ENCODE data around the gene PACSIN2. TPM values are rescaled to one million over a fixed set of nuclear protein-coding genes. Genes with fewer than 3 reads are reported as not detected.

Gene PACSIN2
- total and polyA plus RNA-seq, 2 of the 13 experiments (the other 11 are each of a cell fraction or from before 2014, with no cell fraction given): 54.1 to 68.8 TPM

DNA sequence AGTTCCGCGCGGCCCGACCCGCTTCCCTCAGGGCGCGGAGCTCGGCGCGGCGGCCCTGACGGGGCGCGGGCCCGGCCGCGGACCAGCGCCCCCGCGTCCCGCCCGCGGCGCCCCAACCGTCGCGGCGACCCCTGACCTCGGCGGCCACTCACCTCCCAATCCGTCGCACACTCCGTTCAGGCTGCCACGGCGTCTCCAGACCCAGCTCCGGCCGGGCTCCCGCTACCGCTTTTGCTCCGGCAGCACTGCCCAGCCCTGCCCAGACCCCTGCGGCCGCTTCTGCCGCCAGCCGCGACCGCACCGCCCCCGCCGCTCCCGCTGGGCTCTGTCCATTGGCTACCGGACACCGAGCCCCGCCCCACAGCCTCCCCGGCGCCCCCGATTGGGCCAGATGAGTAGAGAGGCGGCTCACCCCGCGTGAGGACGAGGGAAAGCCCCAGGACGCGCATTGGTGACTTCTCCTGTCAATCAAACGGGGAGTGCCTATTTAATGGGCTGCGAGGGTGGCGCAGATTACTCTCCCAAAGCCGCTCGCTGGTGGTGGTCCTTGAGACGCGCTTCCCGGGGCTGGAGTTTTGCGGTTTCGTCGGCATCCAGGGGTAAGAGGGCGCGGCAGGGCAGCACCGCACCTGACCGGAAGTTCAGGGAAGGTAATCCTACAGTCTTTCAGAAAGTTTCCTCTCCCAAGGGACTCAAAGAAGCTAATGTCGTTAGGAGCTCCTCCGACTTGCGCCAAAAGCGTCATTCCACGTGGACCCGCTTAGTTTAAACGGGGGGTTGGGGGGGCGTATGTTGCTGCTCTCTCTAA is at the start of gene PACSIN2 (continued):
- TF ChIP-seq FOXP1 (IDR thresholded peaks at IDR 0.05) (no peak), FOXP1 (CRISPR knock-in tag; IDR thresholded peaks at IDR 0.05) (no peak), ZNF44 (CRISPR knock-in tag; IDR thresholded peaks at IDR 0.05) (no peak), SPEN (CRISPR knock-in tag; IDR thresholded peaks at IDR 0.05; ENCODE audit: low read depth) (peak; percentile 19; the same call in 1 of the 2 replicates), SMYD3 (CRISPR knock-in tag; IDR thresholded peaks at IDR 0.05) (peak; percentile 75), ZMYM2 (CRISPR knock-in tag; IDR thresholded peaks at IDR 0.05) (no peak), ZNF251 (CRISPR knock-in tag; IDR thresholded peaks at IDR 0.05) (no peak), ZFP36L1 (CRISPR knock-in tag; IDR thresholded peaks at IDR 0.05) (peak; percentile 37; the same call in 1 of the 2 replicates), FOXA1 (IDR thresholded peaks at IDR 0.05) (no peak), FOXA1 (CRISPR knock-in tag; IDR thresholded peaks at IDR 0.05) (no peak), WIZ (CRISPR knock-in tag; IDR thresholded peaks at IDR 0.05) (peak; percentile 33; the same call in 1 of the 2 replicates), HDAC6 (IDR thresholded peaks at IDR 0.05; ENCODE audit: low read depth, low read length) (no peak), MEF2D (CRISPR knock-in tag; IDR thresholded peaks at IDR 0.05) (peak; percentile 77), NKX3-1 (CRISPR knock-in tag; IDR thresholded peaks at IDR 0.05) (peak; percentile 88), CREM (IDR thresholded peaks at IDR 0.05) (peak; percentile 71), CREM (CRISPR knock-in tag; IDR thresholded peaks at IDR 0.05) (no peak), REST (IDR thresholded peaks at IDR 0.05; ENCODE audit: borderline replicate concordance in 1 of 2, low read depth in 1 of 2, low read length in 2 of 2) (peak in 1 of 2 experiments; percentile 76; a peak in 1 of 4 replicates), ZFAT (CRISPR knock-in tag; conservative IDR thresholded peaks at IDR 0.05) (no peak), MAZ (IDR thresholded peaks at IDR 0.05; ENCODE audit: borderline replicate concordance, low read depth, low read length) (no peak; the same call in 1 of the 2 replicates), MAZ (CRISPR knock-in tag; IDR thresholded peaks at IDR 0.05; ENCODE audit: low read depth) (peak; percentile 71), IRF9 (CRISPR knock-in tag; IDR thresholded peaks at IDR 0.05; ENCODE audit: borderline replicate concordance) (no peak), CEBPG (CRISPR knock-in tag; IDR thresholded peaks at IDR 0.05) (no peak), ZNF33A (CRISPR knock-in tag; IDR thresholded peaks at IDR 0.05; ENCODE audit: borderline replicate concordance) (no peak)
- TF ChIP-seq, protein P1, sequence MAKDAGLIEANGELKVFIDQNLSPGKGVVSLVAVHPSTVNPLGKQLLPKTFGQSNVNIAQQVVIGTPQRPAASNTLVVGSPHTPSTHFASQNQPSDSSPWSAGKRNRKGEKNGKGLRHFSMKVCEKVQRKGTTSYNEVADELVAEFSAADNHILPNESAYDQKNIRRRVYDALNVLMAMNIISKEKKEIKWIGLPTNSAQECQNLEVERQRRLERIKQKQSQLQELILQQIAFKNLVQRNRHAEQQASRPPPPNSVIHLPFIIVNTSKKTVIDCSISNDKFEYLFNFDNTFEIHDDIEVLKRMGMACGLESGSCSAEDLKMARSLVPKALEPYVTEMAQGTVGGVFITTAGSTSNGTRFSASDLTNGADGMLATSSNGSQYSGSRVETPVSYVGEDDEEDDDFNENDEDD (CRISPR knock-in tag; IDR thresholded peaks at IDR 0.05; ENCODE audit: borderline replicate concordance): peak; percentile 62; the same call in 1 of the 2 replicates
- TF ChIP-seq, protein P2, sequence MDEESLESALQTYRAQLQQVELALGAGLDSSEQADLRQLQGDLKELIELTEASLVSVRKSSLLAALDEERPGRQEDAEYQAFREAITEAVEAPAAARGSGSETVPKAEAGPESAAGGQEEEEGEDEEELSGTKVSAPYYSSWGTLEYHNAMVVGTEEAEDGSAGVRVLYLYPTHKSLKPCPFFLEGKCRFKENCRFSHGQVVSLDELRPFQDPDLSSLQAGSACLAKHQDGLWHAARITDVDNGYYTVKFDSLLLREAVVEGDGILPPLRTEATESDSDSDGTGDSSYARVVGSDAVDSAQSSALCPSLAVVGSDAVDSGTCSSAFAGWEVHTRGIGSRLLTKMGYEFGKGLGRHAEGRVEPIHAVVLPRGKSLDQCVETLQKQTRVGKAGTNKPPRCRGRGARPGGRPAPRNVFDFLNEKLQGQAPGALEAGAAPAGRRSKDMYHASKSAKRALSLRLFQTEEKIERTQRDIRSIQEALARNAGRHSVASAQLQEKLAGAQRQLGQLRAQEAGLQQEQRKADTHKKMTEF (CRISPR knock-in tag; IDR thresholded peaks at IDR 0.05): peak; percentile 59; the same call in 1 of the 2 replicates
